Esophagus muscularis mucosa (tissue), 3 donors: ENCODE measurements around the gene BSN.

Source experiments
- CTCF ChIP-seq, 3 experiments: fragments of 200-600 bp in 2 of 3; fragments of 450-650 bp in 1 of 3; sonication (generic) in 2 of 3; IDR thresholded peaks; one replicate each; pipeline ENCODE4 v1.5.1; 2017 to 2019; ENCODE audit warnings: antibody characterized with exemption in 3 of 3, mild to moderate bottlenecking in 2 of 3, moderate library complexity in 1 of 3
- POLR2A ChIP-seq: fragments of 450-650 bp; IDR thresholded peaks from one replicate; pipeline ENCODE4 v1.6.1; 2017; ENCODE audit warnings: antibody characterized with exemption, moderate library complexity, mild to moderate bottlenecking, low read depth

GRCh38 chr3:49718858-49719213 lies 164.6 kb downstream of the BSN start:
- TF ChIP-seq POLR2A (no peak), CTCF (IDR thresholded peaks at IDR 0.05) (no peak)
